Measurements from ENCODE around the gene DPF3. TPM values are rescaled to one million over a fixed set of nuclear protein-coding genes. Genes with fewer than 3 reads are reported as not detected.

Gene DPF3
- total RNA-seq, 1 experiment from 2014 or later: not detected

DNA sequence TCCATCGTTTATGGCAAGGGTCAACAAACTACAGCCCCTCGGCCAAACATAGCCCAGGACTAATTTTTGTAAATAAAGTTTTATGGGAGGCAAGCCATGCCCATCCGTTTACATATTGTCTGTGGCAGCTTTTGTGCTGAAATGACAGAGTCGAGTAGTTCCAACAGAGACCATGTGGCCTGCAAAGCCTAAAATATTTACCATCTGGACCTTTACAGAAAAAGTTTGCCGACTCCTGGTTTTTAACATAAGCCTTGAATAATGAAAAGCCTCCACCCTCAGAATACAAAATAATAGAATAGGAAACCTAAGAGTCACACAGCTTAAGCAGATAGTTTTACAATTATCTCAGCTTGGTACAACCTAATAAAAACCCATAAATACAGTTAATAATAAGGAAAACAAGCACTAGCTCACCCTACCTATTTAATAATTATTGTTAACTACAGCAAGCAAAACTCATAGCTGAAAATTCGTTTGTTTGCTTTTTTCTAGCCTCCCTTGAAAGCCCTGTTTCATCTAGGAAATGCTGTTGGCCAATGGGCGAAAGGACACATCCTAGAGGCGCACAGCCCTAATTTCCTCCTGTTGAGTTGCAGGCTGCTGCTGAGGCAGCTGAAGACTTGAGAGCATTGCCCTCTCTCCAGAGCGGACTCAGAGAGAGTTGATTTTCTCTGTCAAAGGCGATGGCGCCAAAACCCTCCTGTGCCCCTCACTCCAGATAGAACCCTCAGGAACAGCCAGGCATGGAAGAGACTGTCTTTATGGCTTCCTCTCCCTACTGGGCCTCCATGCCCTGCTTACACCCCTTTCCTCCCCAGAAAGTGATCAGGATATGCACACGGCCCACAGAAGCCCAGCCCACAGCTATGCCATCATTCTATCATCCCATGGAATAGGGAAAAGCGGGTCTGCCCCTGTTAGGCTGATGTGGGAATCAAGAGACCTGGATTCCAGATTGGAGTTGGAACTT, 107.2 kb downstream of the DPF3 start:
- DNase-seq (ENCODE audit: low spot score): peak; percentile 78
- in situ Hi-C loops (cut with HindIII; ENCODE audit: low sequenced_read_pairs): no loop called here

- in situ Hi-C loops (cut with HindIII; ENCODE audit: low sequenced_read_pairs): no loop called here
Observed at GRCh38 chr14:72783741-72784140, 110.2 kb downstream of the DPF3 start.

GRCh38 chr14:72782817-72783216, 111.1 kb downstream of the DPF3 start:
- no peak for DNase-seq (ENCODE audit: low spot score)
- in situ Hi-C loops (cut with HindIII; ENCODE audit: low sequenced_read_pairs): no loop called here

More at GRCh38 chr14:72783741-72784140, 110.2 kb downstream of the DPF3 start:
- DNase-seq (ENCODE audit: low spot score): no peak

- in situ Hi-C loops (cut with HindIII; ENCODE audit: low sequenced_read_pairs): no loop called here
- no peak for DNase-seq (ENCODE audit: low spot score)
Observed at GRCh38 chr14:72781561-72782508, 112.1 kb downstream of the DPF3 start.

- in situ Hi-C loops (cut with HindIII; ENCODE audit: low sequenced_read_pairs): no loop called here
- DNase-seq (ENCODE audit: low spot score): peak; percentile 33
Observed at GRCh38 chr14:72780751-72781150, 113.2 kb downstream of the DPF3 start.

GRCh38 chr14:72779679-72780078, 114.2 kb downstream of the DPF3 start:
- no peak for DNase-seq (ENCODE audit: low spot score)
- in situ Hi-C loops (cut with HindIII; ENCODE audit: low sequenced_read_pairs): no loop called here

DNA sequence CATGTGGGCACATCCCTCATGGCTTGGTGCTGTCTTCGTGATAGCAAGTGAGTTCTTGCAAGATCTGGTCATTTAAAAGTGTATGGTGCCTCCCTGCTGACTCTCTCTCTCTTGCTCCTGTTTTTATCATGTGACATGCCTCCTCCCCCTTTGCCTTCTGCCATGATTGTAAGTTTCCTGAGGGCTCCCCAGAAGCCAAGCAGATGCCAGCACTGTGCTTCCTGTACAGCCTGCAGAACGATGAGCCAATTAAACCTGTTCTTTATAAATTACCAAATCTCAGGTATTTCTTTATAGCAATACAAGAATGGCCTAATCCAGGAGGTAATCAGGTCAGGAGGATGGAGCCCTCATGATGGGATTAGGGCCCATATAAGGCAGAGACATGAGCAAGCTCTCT, 116.3 kb downstream of the DPF3 start:
- DNase-seq (ENCODE audit: low spot score): no peak
- in situ Hi-C loops (cut with HindIII; ENCODE audit: low sequenced_read_pairs): no loop called here

DNA sequence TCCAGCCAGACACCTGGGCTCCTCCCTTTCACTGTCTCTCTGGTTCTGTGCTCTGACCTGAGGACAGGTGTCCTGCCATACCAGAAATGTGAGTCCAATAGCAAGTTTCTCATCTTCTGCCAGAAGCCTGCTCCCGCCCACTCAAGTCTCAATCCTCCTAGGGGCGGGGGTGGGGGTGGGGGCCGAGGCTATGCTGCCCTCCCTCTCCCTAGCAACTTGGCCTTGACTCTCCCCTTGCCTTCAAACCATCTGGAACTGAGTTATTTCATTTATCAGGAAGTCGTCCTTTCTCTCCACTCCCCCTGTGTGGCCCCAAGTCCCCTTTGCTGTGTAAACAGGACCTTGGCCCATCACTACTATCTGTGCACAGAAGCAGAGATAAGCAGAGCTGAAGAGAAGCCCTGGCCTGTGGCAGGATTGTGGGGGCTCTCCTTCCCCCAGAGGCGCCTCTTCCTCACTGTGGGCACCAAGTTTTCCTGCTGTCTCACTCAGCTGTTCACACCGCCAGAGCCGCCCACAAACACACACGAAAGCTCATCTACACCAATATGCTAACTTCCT, 117.1 kb downstream of the DPF3 start:
- DNase-seq (ENCODE audit: low spot score): no peak
- in situ Hi-C loops (cut with HindIII; ENCODE audit: low sequenced_read_pairs): no loop called here

DNA sequence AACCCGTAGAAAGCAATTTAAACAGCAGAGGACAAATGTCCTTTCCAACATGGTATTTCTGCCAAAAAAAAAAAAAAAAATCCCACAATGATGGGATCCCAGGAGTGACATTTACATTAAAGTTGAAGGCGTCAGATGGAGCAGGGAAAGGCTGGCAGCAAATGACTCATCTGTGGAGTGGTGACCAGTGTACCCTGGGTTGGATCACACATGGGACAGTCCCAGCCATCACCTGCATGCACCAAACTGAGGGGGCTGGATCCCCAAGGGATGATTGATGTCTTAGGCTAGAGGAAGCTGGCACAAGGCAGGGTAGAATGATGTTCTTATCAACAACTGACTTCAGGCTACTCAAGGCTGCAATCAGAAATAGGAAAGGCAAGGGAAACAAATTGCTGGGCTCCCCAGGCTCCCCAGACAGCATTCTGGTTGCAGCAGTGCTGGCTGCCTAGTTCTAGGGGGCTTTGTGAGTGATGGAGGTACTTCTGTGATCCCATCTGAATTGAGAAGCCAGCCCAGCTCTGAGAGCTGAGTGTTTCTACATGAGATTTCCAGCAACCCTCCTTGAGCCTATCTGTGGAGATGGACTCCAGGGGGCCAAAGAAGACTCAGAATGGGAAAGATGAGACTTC, 117.9 kb downstream of the DPF3 start:
- peak; percentile 54 for DNase-seq (ENCODE audit: low spot score)
- in situ Hi-C loops (cut with HindIII; ENCODE audit: low sequenced_read_pairs): no loop called here

DNA sequence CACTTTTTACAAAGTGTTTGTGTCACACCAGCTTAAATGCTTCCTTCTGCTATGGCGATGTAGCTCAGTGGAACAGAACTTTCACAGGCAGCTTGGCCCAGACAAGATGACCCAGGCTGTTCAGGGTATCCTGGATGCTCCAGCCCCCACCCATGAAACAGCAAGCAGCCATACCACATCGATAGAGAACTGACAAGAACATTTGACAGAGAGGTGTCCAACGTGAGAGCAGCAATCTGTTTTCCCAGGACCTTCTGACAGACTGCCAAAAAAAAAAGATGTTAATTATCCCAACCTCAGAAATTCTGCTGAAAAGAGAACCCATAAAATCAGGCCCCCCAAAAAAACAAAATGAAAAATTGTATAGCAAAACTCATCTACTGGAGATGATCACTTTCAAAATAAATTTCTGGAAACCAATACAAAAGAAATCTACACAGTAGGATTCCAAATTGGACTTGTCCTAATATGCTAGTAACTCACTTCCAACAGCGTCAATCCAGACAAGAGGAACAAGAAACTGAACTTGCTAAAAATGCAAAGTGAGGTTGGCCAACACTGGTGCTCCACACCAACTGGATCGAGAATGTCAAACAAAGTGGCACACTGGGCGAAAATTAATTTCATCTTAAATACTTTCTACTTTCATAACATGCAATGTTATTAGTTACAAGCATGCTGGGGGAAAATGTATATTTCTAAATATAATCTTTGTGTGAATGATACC, 118.8 kb downstream of the DPF3 start:
- peak; percentile 64 for DNase-seq (ENCODE audit: low spot score)
- in situ Hi-C loops (cut with HindIII; ENCODE audit: low sequenced_read_pairs): no loop called here

DNA sequence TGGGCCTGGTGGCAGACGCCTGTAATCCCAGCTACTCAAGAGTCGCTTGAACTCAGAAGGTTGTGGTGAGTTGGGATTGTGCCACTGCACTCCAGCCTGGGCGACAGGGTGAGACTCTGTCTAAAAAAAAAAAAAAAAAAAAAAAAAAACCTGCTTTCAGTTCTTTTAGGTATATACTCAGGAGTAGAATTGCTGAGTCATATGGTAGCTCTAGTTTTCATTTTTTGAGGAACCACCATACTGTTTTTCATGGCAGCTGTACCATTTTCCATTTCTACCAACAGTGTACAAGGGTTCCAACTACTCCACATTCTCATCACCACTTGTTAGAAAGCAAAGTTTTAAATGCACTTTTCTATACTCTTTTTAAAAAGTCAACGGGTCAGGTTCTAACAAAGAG, 119.8 kb downstream of the DPF3 start:
- in situ Hi-C loops (cut with HindIII; ENCODE audit: low sequenced_read_pairs): no loop called here

GRCh38 chr14:72771561-72771960, 122.3 kb downstream of the DPF3 start:
- in situ Hi-C loops (cut with HindIII; ENCODE audit: low sequenced_read_pairs): no loop called here
- DNase-seq (ENCODE audit: low spot score): no peak

More for the DNA sequence above, 119.8 kb downstream of the DPF3 start:
- DNase-seq (ENCODE audit: low spot score): no peak

DNA sequence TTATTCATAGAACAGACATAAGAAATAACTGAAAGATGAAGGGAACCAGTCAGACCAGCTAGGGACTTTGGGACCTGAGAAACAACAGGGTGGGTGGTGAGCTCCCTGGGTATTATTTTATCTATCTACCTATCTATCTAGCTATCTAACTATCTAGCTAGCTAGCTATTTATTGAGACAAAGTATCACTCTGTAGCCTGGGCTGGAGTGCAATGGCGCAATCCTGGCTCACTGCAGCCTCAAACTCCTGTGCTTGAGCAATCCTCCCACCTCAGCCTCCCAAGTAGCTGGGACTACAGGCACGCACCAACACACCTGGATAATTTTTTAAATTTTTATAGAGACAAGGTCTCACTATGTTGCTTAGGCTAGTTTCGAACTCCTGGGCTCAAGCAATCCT, 127.6 kb downstream of the DPF3 start:
- in situ Hi-C loops (cut with HindIII; ENCODE audit: low sequenced_read_pairs): no loop called here

DNA sequence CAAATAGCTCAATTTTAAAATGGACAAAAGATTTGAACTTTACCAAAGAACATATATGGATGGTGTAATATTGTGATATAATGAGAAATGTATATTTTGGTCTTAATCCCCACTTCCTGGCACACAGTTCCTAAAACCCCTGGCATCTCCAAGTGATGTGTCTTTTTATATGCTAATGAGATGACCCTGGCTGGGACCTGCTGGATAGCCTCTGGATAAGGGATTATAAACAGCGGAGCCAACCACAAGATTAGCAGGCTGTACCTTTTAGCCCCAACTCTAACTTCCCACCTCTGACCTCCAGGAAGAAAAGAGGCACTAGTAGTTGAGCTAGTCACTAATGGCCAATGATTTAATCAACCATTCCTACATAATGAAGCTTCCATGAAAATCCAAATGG, 130.0 kb downstream of the DPF3 start:
- in situ Hi-C loops (cut with HindIII; ENCODE audit: low sequenced_read_pairs): no loop called here
- DNase-seq (ENCODE audit: low spot score): no peak

More for the DNA sequence above, 127.6 kb downstream of the DPF3 start:
- no peak for DNase-seq (ENCODE audit: low spot score)

GRCh38 chr14:72759670-72760069, 134.2 kb downstream of the DPF3 start:
- in situ Hi-C loops (cut with HindIII; ENCODE audit: low sequenced_read_pairs): no loop called here
- DNase-seq (ENCODE audit: low spot score): no peak

GRCh38 chr14:72758993-72759392, 134.9 kb downstream of the DPF3 start:
- in situ Hi-C loops (cut with HindIII; ENCODE audit: low sequenced_read_pairs): no loop called here
- DNase-seq (ENCODE audit: low spot score): no peak

GRCh38 chr14:72758420-72758819, 135.5 kb downstream of the DPF3 start:
- no peak for DNase-seq (ENCODE audit: low spot score)
- in situ Hi-C loops (cut with HindIII; ENCODE audit: low sequenced_read_pairs): no loop called here

DNA sequence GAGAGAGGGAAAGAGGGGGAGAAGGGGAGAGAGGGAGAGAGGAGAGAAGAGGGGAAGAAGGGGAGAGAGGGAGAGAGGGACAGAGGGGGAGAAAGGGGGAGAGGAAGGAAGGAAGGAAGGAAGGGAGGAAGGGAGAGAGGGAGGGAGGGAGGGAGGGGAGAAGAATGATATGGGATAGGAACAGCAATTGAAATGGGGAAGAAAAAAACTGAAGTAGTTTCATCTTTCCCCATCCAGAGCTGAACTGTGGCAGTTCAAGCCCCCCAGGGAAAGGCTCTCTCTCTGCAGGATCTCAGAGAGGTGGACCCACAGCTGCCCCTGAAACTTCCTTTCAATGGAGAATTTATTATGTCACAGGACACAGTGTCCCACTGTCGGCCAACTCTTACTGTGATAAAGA, 136.9 kb downstream of the DPF3 start:
- in situ Hi-C loops (cut with HindIII; ENCODE audit: low sequenced_read_pairs): no loop called here
- no peak for DNase-seq (ENCODE audit: low spot score)
